Thyroid gland (tissue), 4 donors: ENCODE data around the gene PROZ. TPM values are rescaled to one million over a fixed set of nuclear protein-coding genes. Genes with fewer than 3 reads are reported as not detected.

Experiments
- DNase-seq, 2 donors: peaks; one replicate each; pipeline ENCODE4 v3.0.0-alpha.2; 2019
- H3K27ac ChIP-seq, 3 donors: fragments of 200-600 bp; sonication (generic); 1 replicate in 2 of 3; 2 replicates in 1 of 3; pipeline ENCODE4 v1.5.1; 2016 to 2019; ENCODE audit warnings: mild to moderate bottlenecking in 1 of 3, moderate library complexity in 1 of 3
- H3K27me3 ChIP-seq: fragments of 200-600 bp; sonication (generic); one replicate; pipeline ENCODE4 v1.5.1; 2019
- H3K36me3 ChIP-seq, 2 donors: fragments of 200-600 bp; sonication (generic); one replicate each; pipeline ENCODE4 v1.5.1; 2016 to 2019
- H3K4me1 ChIP-seq, 2 donors: fragments of 200-600 bp; sonication (generic); one replicate each; pipeline ENCODE4 v1.5.1; 2017 to 2019
- H3K4me3 ChIP-seq, 3 donors: fragments of 200-600 bp; sonication (generic); replicated peaks in 1 of 3; 1 replicate in 2 of 3; 2 replicates in 1 of 3; pipeline ENCODE4 v1.5.1; 2016; ENCODE audit warnings: mild to moderate bottlenecking in 1 of 3
- H3K9me3 ChIP-seq: fragments of 200-600 bp; sonication (generic); one replicate; pipeline ENCODE4 v1.5.1; 2017
- CTCF ChIP-seq, 6 experiments: fragments of 200-600 bp in 3 of 6; fragments of 450-650 bp in 3 of 6; sonication (generic) in 3 of 6; IDR thresholded peaks; one replicate each; pipeline ENCODE4 v1.5.1; 2016 to 2019; ENCODE audit warnings: antibody characterized with exemption in 6 of 6, mild to moderate bottlenecking in 2 of 6, inconsistent platforms in 1 of 6, moderate library complexity in 1 of 6
- POLR2A ChIP-seq, 2 donors: fragments of 450-650 bp; IDR thresholded peaks; one replicate each; pipeline ENCODE4 v1.6.1; 2017; ENCODE audit warnings: antibody characterized with exemption in 2 of 2, mild to moderate bottlenecking in 2 of 2, moderate library complexity in 1 of 2
- WGBS, 2 donors: methylation state at CpG; one replicate each; pipeline ENCODE4 v1.1.5; 2017; 5-methylcytosine and 5-hydroxymethylcytosine counted together
- intact Hi-C: fragments of 100-400 bp; cut with DNase I; formaldehyde crosslinking; loops from one replicate; pipeline ENCODE4 v1.15.1; 2023
- total RNA-seq, 4 donors: library from RNA; depleted of rRNA; stranded (reverse); fragments of >200 nt; gene quantifications; one replicate each; pipeline ENCODE4 v1.2.3, GENCODE V29; 2016

Gene PROZ
- total RNA-seq, 4 donors from 2014 or later, result not detected

GRCh38 chr13:113140677-113141600, 17.5 kb upstream of the PROZ start:
- Histone ChIP-seq H3K36me3 (no peaks in the 10 kb centered on the region), H3K4me3 (no peak overlapping the region), H3K4me1 (peaks cover 0 to 7% of the 10 kb centered on the region in 2 donors), H3K9me3 (no peaks in the 10 kb centered on the region), H3K27me3 (no peaks in the 10 kb centered on the region), H3K27ac (no peak overlapping the region)
- WGBS, 2 donors, result 94 to 99% methylated on average over 15 to 17 of the region's 26 CpGs
- intact Hi-C loops, result no loop called here
- TF ChIP-seq CTCF (IDR thresholded peaks at IDR 0.05) (no peak), POLR2A (IDR thresholded peaks at IDR 0.05) (no peak)
- DNase-seq, result peak in 1 of 2 donors; percentile 2

GRCh38 chr13:113141601-113141970, 16.9 kb upstream of the PROZ start:
- intact Hi-C loops, result no loop called here
- peak in 1 of 2 donors; percentile 1 for DNase-seq
- no peak overlapping the region for H3K4me3 ChIP-seq

GRCh38 chr13:113142876-113143275, 15.6 kb upstream of the PROZ start:
- no peak for DNase-seq
- TF ChIP-seq CTCF (IDR thresholded peaks at IDR 0.05) (no peak), POLR2A (IDR thresholded peaks at IDR 0.05) (no peak)
- no peaks in the 10 kb centered on the region for H3K27me3 ChIP-seq
- H3K4me1 ChIP-seq, result peaks cover 0 to 7% of the 10 kb centered on the region in 2 donors
- no peaks in the 10 kb centered on the region for H3K36me3 ChIP-seq
- no peak overlapping the region for H3K27ac ChIP-seq
- intact Hi-C loops, result no loop called here
- H3K9me3 ChIP-seq, result no peaks in the 10 kb centered on the region
- H3K4me3 ChIP-seq, result no peak overlapping the region
- WGBS, 2 donors, result 87 to 94% methylated on average over 7 of the region's 7 CpGs

More at GRCh38 chr13:113141601-113141970, 16.9 kb upstream of the PROZ start:
- TF ChIP-seq POLR2A (IDR thresholded peaks at IDR 0.05) (no peak), CTCF (IDR thresholded peaks at IDR 0.05) (no peak)
- peaks cover 0 to 7% of the 10 kb centered on the region in 2 donors for H3K4me1 ChIP-seq
- no peaks in the 10 kb centered on the region for H3K36me3 ChIP-seq
- H3K9me3 ChIP-seq, result no peaks in the 10 kb centered on the region
- no peak overlapping the region for H3K27ac ChIP-seq
- no peaks in the 10 kb centered on the region for H3K27me3 ChIP-seq
- WGBS, 2 donors, result 94 to 95% methylated on average over 10 to 16 of the region's 18 CpGs

- H3K27me3 ChIP-seq, result no peaks in the 10 kb centered on the region
- H3K27ac ChIP-seq, result no peak overlapping the region
- no peak for TF ChIP-seq POLR2A (IDR thresholded peaks at IDR 0.05)
- no peak for TF ChIP-seq CTCF (IDR thresholded peaks at IDR 0.05)
- intact Hi-C loops, result no loop called here
- peaks cover 0 to 7% of the 10 kb centered on the region in 2 donors for H3K4me1 ChIP-seq
- H3K36me3 ChIP-seq, result no peaks in the 10 kb centered on the region
- H3K9me3 ChIP-seq, result no peaks in the 10 kb centered on the region
- no peak for DNase-seq
- WGBS, 2 donors, result 88 to 89% methylated on average over 35 to 38 of the region's 39 CpGs
- H3K4me3 ChIP-seq, result no peak overlapping the region
Observed at GRCh38 chr13:113143466-113144254, 14.8 kb upstream of the PROZ start.
